NCI-H146 treated with DMSO at 0.1 percent for 48 hours (cell line): ENCODE data around the gene WDR38.
A peak's percentile ranks its signal among the peaks of the same experiment; 100 is the strongest.
"Not testable (repeated sequence)": the region's sequence is repeated elsewhere in the genome, so short reads cannot be mapped to it uniquely, and the experiment has no call there.

Experiments used
- DNase-seq: peaks from one replicate; lab custom pipeline; 2025; ENCODE audit not compliant: unreplicated experiment; lab: John Stamatoyannopoulos, UW

WDR38 gene

GRCh38 chr9:124831642-124832364 is 21.5 kb upstream of the WDR38 start:
- DNase-seq, result no peak

GRCh38 chr9:124834591-124834990 is 18.7 kb upstream of the WDR38 start:
- DNase-seq, result no peak

DNA sequence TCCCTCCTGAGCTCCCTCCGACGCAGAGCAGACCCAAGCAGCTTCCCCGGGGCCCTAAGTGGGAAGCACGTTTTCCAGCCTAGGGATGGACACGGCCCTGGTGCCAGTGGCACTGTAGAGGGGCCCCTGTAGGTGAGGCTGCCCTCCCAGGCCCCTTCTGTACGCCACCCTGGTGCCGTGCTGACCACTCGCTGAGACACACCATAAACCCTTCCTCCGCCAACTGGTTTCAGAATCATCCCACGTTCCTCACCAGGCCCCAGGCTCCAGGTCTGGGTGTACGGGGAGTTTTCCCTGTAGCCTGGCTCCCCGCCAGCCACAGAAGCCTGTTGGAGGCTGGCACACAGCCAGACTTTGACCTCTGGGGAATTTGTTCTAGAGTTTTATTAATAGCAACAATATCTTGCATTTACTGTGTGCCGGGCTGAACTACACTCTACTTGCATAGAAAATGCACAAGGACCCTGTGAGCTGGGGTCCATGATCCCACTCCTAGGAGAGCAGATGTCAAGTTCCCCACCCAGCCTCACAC is 18.2 kb upstream of the WDR38 start:
- DNase-seq, result no peak

DNA sequence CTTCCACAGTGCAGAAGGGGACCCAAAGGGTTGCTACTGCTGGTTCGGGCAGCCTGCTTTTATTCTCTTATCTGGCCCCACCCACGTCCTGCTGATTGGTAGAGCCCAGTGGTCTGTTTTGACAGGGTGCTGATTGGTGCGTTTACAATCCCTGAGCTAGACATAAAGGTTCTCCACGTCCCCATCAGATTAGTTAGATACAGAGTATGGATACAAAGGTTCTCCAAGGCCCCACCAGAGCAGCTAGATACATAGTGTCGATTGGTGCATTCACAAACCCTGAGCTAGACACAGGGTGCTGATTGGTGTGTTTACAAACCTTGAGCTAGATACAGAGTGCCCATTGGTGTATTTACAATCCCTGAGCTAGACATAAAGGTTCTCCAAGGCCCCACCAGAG is 15.1 kb upstream of the WDR38 start:
- DNase-seq, result not testable (repeated sequence)

DNA sequence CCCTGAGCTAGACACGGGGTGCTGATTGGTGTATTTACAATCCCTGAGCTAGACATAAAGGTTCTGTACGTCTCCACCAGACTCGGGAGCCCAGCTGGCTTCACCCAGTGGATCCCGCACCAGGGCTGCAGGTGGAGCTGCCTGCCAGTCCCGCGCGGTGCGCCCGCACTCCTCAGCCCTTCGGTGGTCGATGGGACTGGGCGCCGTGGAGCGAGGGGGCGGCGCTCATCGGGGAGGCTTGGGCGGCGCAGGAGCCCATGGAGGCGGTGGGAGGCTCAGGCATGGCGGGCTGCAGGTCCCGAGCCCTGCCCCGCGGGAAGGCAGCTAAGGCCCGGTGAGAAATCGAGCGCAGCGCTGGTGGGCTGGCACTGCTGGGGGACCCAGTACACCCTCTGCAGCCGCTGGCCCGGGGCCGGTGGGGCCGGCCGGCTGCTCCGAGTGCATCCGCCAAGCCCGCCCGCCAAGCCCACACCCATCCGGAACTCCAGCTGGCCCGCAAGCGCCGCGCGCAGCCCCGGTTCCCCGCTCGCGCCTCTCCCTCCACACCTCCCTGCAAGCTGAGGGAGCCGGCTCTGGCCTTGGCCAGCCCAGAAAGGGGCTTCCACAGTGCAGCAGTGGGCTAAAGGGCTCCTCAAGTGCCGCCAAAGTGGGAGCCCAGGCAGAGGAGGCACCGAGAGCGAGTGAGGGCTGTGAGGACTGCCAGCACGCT is 14.5 kb upstream of the WDR38 start:
- DNase-seq, result not testable (repeated sequence)

DNA sequence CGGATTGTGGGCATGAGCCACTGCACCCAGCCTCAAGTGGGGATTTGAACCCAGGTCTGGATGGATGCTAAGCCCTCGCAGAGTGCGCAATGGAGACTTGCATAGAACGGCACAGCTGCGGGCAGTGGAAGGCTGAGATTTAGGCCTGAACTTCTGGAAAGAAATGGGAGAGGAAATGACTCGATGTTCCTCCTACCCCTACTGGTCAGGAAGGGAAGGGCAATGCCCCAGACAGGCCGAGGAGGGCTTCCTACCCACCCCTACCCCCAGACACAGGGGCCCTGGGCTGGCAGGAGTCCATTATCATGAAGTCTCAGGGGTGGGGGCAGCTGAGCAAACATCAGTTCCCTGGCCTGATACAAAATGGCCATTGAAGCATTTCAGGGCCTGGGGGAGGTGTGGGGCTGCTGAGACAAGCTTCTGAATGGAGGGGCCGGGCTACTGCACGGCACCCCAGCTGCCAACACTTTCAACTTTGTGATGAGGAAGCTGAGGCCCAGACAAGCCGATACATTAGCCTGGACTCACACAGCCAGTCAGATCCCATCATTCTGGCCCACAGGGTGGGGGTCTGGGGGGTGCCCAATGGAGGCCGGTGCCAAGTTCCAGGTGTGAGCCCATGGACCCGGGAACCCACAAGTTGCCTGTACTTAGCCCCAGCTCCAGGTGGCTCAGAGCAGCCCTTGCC is 13.5 kb upstream of the WDR38 start:
- peak; percentile 48 for DNase-seq

DNA sequence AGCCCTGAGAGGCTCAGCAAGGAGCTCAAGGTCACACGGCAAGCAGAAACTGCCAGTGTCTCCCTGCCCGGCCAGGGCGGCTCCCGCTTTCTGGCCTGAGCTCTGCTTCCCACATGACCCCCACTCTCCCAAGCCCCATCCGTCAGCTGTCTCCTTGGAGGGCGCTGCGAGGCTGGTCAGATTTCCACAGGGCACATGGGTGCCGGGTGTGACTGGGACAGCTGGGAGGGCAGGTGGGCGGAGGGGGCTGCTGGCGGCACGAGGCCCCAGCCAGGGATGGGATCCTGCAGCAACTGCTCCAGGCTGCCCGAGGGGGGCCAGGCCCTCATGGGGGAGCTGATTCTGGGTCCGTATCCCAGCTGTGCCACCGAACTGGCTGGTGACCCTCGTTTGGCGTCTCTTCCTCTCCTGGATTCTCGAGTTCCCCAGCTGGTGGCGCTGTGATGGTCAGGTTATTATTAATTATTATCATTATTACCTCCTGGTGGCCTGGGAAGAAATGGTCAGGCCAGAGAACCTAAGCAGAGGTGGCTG is 12.9 kb upstream of the WDR38 start:
- DNase-seq, result no peak

DNA sequence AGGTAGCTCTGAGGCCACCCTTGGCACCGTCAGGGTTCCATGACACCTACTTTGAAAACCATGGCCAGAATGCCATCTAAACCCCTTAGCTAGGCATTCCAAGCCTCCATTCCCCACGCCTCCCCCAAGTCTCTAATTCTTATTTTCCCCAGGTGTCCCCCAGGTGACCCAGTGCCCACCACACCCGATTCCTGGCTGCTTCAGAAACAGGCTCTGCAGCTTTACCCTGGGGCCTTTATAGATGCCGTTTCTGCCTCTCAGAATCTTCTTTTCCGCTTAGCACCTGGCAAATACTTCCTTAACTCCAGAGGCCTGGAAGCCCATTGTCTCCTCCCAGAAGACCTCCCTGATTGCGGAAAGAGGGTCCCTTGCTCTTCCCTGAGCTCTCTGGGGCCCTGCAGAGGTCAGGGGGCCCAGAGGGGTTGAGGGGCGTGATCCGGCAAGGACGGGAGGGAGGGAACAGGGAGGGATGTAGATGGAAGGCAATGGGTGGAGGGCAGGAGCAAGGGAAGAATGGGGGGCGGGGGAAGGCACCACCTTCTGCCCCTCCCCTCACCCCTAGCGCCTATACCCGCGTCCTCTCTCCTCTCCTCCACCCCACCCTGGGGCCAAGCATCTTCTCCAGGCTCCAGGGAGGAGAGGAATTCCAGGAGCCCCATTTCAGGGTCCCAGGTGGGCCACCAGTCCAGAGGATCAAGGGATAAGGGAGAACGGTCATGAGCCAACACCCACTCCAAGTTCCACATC is 12.0 kb upstream of the WDR38 start:
- no peak for DNase-seq

- DNase-seq, result no peak
Measured at GRCh38 chr9:124843456-124844034, 9.7 kb upstream of the WDR38 start.

GRCh38 chr9:124844291-124844690 is 9.0 kb upstream of the WDR38 start:
- DNase-seq, result no peak

DNA sequence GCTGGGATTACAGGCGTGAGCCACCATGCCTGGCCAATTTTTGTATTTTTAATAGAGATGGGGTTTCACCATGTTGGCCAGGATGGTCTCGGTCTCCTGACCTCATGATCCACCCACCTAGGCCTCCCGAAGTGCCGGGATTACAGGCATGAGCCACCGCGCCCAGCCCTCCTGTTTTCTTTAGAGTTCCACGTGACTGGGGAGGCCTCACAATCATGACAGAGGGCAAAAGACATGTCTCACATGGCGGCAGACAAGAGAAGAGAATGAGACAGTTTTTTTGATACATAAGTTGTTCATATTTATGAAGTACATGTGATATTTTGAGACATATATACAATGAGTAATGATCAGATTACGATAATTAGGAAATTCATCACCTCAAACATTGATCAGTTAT is 6.8 kb upstream of the WDR38 start:
- not testable (repeated sequence) for DNase-seq

DNA sequence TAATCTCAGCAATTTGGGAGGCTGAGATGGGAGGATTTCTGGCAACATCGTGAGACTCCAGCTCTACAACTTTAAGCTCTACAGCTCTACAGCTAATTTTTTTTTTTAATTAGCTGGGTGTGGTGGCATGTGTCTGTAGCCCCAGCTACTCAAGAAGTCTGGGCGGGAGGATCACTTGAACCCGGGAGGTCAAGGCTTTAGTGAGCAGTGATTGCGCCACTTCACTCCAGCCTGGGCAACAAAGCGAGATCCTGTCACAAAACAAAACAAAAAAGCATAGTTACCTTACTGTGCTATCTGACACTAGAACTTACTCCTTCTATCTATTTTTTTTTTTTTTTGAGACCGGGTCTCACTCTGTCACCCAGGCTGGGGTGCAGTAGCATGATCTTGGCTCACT is 6.3 kb upstream of the WDR38 start:
- no peak for DNase-seq

- DNase-seq, result no peak
Measured at GRCh38 chr9:124849801-124850200, 3.5 kb upstream of the WDR38 start.

DNA sequence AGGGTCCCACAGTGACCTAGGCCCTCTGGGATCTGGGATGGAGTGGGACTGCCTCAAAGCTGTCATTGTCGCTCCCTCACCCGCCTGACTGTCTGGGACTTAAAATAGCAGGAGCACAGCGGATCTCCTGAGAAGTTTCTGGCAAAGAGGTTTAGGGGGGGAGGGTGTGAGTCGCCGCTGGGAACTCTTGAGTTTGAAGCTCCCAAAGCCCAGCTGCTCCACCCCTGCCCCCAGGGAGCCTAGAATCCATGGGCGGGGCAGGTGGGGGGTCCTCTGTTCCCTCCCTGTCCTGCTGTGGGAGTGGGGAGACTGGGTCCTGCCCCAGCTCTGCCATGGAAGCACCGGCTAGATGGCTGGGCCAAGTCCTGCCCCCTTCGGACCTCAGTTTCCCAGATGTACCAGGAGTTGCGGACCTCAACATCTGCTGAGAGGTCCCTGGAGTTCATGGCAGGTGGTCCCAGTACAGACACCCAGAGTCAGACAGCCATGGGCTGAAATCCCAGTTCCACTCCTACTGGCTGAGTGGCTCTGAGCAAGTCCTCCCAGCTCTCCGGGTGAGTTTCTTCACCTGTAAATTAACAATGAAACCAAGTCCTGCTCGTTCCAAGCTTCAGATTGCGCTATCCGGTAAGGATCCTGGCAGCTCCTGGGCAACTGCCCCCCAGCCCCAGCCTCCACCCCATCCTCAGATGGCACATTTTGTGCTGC is 985 bp upstream of the WDR38 start:
- DNase-seq, result no peak

DNA sequence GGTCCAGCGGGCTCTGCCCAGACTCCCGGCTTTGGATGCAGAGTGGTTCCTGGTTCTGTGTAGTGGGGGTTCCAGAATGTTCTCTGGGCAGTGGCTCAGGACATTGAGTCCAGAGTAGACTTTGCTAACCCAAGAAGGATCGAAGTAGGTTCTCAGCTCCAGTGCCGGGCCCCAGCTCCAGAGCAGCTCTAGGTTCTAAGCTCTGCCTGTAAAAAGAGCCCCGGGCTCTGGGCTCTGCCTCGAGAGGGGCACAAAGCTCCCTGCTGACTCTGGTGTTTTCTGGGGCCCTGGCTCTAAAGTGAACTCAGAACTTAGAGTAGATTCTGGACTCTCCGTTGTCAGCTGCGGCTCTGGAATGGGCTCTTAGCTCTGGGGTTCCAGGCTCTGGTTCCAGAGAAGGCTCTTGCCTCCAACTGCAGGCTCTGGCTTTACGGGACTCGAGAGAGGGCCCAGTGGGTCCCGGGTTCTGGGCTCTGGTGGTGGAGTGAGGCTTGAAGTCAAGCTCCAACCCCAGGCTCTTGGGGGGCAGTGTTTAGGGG is 414 bp downstream of the WDR38 start:
- no peak for DNase-seq

- no peak for DNase-seq
Measured at GRCh38 chr9:124854161-124854560, 901 bp downstream of the WDR38 start.

- DNase-seq, result no peak
Measured at GRCh38 chr9:124854822-124855221, 1.6 kb downstream of the WDR38 start.

- DNase-seq, result no peak
Measured at GRCh38 chr9:124855566-124855943, 2.3 kb downstream of the WDR38 start.

- DNase-seq, result no peak
Measured at GRCh38 chr9:124855944-124856765, 2.9 kb downstream of the WDR38 start.
